ENCODE data around the gene APOO.

The APOO gene

DNA sequence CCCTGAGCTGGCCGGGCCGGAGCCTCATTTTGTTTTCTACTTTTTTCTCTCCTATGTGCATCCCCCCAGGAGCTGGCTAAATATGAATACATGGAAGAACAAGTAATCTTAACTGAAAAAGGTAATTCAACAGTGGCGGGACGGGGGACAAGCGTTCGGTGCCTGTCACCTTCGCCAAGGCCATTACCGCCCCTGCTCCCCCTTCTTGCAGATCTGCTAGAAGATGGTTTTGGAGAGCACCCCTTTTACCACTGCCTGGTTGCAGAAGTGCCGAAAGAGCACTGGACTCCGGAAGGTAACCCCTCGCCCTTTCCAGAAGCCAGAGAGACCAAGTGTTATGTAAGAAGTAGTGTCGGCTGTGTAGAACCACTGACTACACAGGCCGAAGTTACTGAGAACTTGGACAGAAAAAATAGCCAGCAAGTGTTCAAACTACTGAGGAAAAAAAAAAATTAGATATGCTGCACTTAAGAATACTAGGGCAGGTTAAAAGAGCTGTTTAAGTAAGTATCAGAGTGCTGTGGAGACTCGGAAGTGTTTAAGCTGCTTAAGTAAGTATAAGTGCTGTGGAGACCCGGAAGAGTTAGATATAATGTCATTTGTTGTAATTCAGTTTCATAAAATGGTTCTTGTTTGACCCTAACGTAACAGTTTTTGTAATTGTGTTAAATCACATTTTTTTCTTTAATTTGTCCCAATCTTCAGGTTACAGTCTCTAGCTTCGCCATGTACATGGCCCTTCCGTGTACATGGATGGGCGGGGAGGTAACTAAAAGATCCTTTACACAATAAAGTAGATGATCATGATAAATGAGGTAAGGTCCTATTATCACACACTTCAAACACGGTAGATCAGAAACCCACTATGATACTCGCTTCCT, 123.9 kb downstream of the APOO start:
- H2BK5ac ChIP-seq (ENCODE audit: low read depth, low read length, poor library complexity, severe bottlenecking): no peak overlapping the region
- H2AK5ac ChIP-seq (ENCODE audit: low read length, severe bottlenecking): no peak overlapping the region
- no peak overlapping the region for H4K91ac ChIP-seq (ENCODE audit: low read length)
- H3K4me2 ChIP-seq (ENCODE audit: low read length, poor library complexity, severe bottlenecking): peak overlapping the region; percentile 10
- 31% methylated on average over 13 of the region's 21 CpGs for WGBS
- H3K9me3 ChIP-seq (ENCODE audit: control insufficient read depth, low read length): no peaks in the 10 kb centered on the region
- no peak overlapping the region for H2BK15ac ChIP-seq (ENCODE audit: low read depth, poor library complexity, severe bottlenecking)
- H2BK12ac ChIP-seq (ENCODE audit: low read length in 2 of 2): no peak overlapping the region
- no peak overlapping the region for H2AFZ ChIP-seq (ENCODE audit: low read depth, low read length)
- H3K4me3 ChIP-seq (ENCODE audit: insufficient read depth in 1 of 2, low read depth in 1 of 2, low read length in 2 of 2): peak overlapping the region; percentile 57 to 90
- H3K79me1 ChIP-seq (replicated peaks; ENCODE audit: low read length, poor library complexity, severe bottlenecking): no peaks in the 10 kb centered on the region
- peak overlapping the region in 1 of 2 experiments; percentile 37 for H3K18ac ChIP-seq (ENCODE audit: low read depth in 1 of 2, low read length in 2 of 2)
- H3K27me3 ChIP-seq (ENCODE audit: control insufficient read depth in 1 of 2, insufficient read depth in 1 of 2, low read length in 2 of 2): no peaks in the 10 kb centered on the region
- H3K23ac ChIP-seq (ENCODE audit: low read length in 2 of 2): no peak overlapping the region
- peak overlapping the region; percentile 4 for H3K27ac ChIP-seq (ENCODE audit: low read length, poor library complexity, severe bottlenecking)
- H3K4ac ChIP-seq (ENCODE audit: low read depth in 1 of 2, low read length in 2 of 2): no peak overlapping the region
- no peak for DNase-seq
- H3K4me1 ChIP-seq (ENCODE audit: control insufficient read depth, insufficient read depth, low read depth, low read length): no peaks in the 10 kb centered on the region
- no peak overlapping the region for H2BK120ac ChIP-seq (ENCODE audit: low read depth, low read length)
- H4K8ac ChIP-seq (ENCODE audit: low read length): no peak overlapping the region
- peaks cover 0 to 16% of the 10 kb centered on the region in 2 experiments for H3K36me3 ChIP-seq (ENCODE audit: control insufficient read depth in 1 of 2, insufficient read depth in 2 of 2, low read depth in 1 of 2, low read length in 2 of 2)
- H3K14ac ChIP-seq (ENCODE audit: low read length in 2 of 2): no peak overlapping the region
- H3K9ac ChIP-seq (ENCODE audit: low read length): peak overlapping the region; percentile 92

Measured in mesenchymal stem cell (in vitro differentiated cells and primary cell).